ENCODE data around the gene IL26. TPM values are rescaled to one million over a fixed set of nuclear protein-coding genes. Genes with fewer than 3 reads are reported as not detected.

Gene IL26
- total and polyA plus RNA-seq, 4 donors: not detected

GRCh38 chr12:68207276-68207675, 18.3 kb downstream of the IL26 start:
- no peak overlapping the region for H3K9ac ChIP-seq (ENCODE audit: insufficient read depth in 1 of 2, low read length in 2 of 2)
- no peaks in the 10 kb centered on the region for H3K4me1 ChIP-seq (ENCODE audit: control insufficient read depth in 5 of 5, insufficient read depth in 5 of 5, low read length in 5 of 5)
- no peak overlapping the region for H3K4me3 ChIP-seq
- DNase-seq (no peak), ATAC-seq (ENCODE audit: insufficient read depth, low FRiP score) (no peak)
- no peaks in the 10 kb centered on the region for H3K36me3 ChIP-seq (ENCODE audit: control insufficient read depth in 4 of 4, insufficient read depth in 4 of 4, low read length in 4 of 4)
- H3K9me3 ChIP-seq (ENCODE audit: control insufficient read depth in 4 of 4, insufficient read depth in 3 of 4, low read length in 3 of 4): no peaks in the 10 kb centered on the region
- peaks cover 0 to 4% (median 0%) of the 10 kb centered on the region in 3 donors for H3K27me3 ChIP-seq (ENCODE audit: control insufficient read depth in 3 of 3, insufficient read depth in 3 of 3, low read length in 2 of 3)
- no peak for TF ChIP-seq CTCF (IDR thresholded peaks at IDR 0.05; ENCODE audit: control extremely low read depth, extremely low read depth)
- H3K27ac ChIP-seq (ENCODE audit: low read depth in 1 of 2, low read length in 1 of 2): no peak overlapping the region

- H3K27ac ChIP-seq (ENCODE audit: low read depth in 1 of 2, low read length in 1 of 2): no peak overlapping the region
- H3K27me3 ChIP-seq (ENCODE audit: control insufficient read depth in 3 of 3, insufficient read depth in 3 of 3, low read length in 2 of 3): peaks cover 0 to 4% (median 0%) of the 10 kb centered on the region in 3 donors
- 13 to 32% methylated on average over 1 of the region's 1 CpG for WGBS, 2 donors
- no peak for ATAC-seq (ENCODE audit: insufficient read depth, low FRiP score)
- no peak for DNase-seq
- H3K9me3 ChIP-seq (ENCODE audit: control insufficient read depth in 4 of 4, insufficient read depth in 3 of 4, low read length in 3 of 4): no peaks in the 10 kb centered on the region
- H3K9ac ChIP-seq (ENCODE audit: insufficient read depth in 1 of 2, low read length in 2 of 2): no peak overlapping the region
- no peaks in the 10 kb centered on the region for H3K36me3 ChIP-seq (ENCODE audit: control insufficient read depth in 4 of 4, insufficient read depth in 4 of 4, low read length in 4 of 4)
- TF ChIP-seq CTCF (IDR thresholded peaks at IDR 0.05; ENCODE audit: control extremely low read depth, extremely low read depth): no peak
- no peaks in the 10 kb centered on the region for H3K4me1 ChIP-seq (ENCODE audit: control insufficient read depth in 5 of 5, insufficient read depth in 5 of 5, low read length in 5 of 5)
- no peak overlapping the region for H3K4me3 ChIP-seq
These were observed 19.2 kb downstream of the IL26 start for GRCh38 chr12:68206446-68206845.

- Histone ChIP-seq H3K27me3 (ENCODE audit: control insufficient read depth in 3 of 3, insufficient read depth in 3 of 3, low read length in 2 of 3) (peaks cover 0 to 4% (median 0%) of the 10 kb centered on the region in 3 donors), H3K9me3 (ENCODE audit: control insufficient read depth in 4 of 4, insufficient read depth in 3 of 4, low read length in 3 of 4) (no peaks in the 10 kb centered on the region), H3K27ac (ENCODE audit: low read depth in 1 of 2, low read length in 1 of 2) (no peak overlapping the region), H3K36me3 (ENCODE audit: control insufficient read depth in 4 of 4, insufficient read depth in 4 of 4, low read length in 4 of 4) (no peaks in the 10 kb centered on the region), H3K9ac (ENCODE audit: insufficient read depth in 1 of 2, low read length in 2 of 2) (no peak overlapping the region), H3K4me1 (ENCODE audit: control insufficient read depth in 5 of 5, insufficient read depth in 5 of 5, low read length in 5 of 5) (no peaks in the 10 kb centered on the region), H3K4me3 (no peak overlapping the region)
- ATAC-seq (ENCODE audit: insufficient read depth, low FRiP score) (no peak), DNase-seq (no peak)
- no peak for TF ChIP-seq CTCF (IDR thresholded peaks at IDR 0.05; ENCODE audit: control extremely low read depth, extremely low read depth)
- 38 to 67% methylated on average over 5 of the region's 5 CpGs for WGBS, 2 donors
These were observed 22.1 kb downstream of the IL26 start for GRCh38 chr12:68203460-68203875.

GRCh38 chr12:68200854-68201253, 24.8 kb downstream of the IL26 start:
- ATAC-seq (ENCODE audit: insufficient read depth, low FRiP score) (no peak), DNase-seq (no peak)
- H3K27me3 ChIP-seq (ENCODE audit: control insufficient read depth in 3 of 3, insufficient read depth in 3 of 3, low read length in 2 of 3): peaks cover 0 to 4% (median 0%) of the 10 kb centered on the region in 3 donors
- peaks cover 0 to 2% (median 0%) of the 10 kb centered on the region in 4 donors for H3K9me3 ChIP-seq (ENCODE audit: control insufficient read depth in 4 of 4, insufficient read depth in 3 of 4, low read length in 3 of 4)
- no peak for TF ChIP-seq CTCF (IDR thresholded peaks at IDR 0.05; ENCODE audit: control extremely low read depth, extremely low read depth)
- no peak overlapping the region for H3K4me3 ChIP-seq
- no peak overlapping the region for H3K9ac ChIP-seq (ENCODE audit: insufficient read depth in 1 of 2, low read length in 2 of 2)
- H3K36me3 ChIP-seq (ENCODE audit: control insufficient read depth in 4 of 4, insufficient read depth in 4 of 4, low read length in 4 of 4): no peaks in the 10 kb centered on the region
- 47 to 58% methylated on average over 2 of the region's 2 CpGs for WGBS, 2 donors
- H3K4me1 ChIP-seq (ENCODE audit: control insufficient read depth in 5 of 5, insufficient read depth in 5 of 5, low read length in 5 of 5): peaks cover 0 to 2% (median 0%) of the 10 kb centered on the region in 5 donors
- no peak overlapping the region for H3K27ac ChIP-seq (ENCODE audit: low read depth in 1 of 2, low read length in 1 of 2)

Data from lung (tissue), 12 donors.